SJCRH30 (cell line): ENCODE results near the gene HOTAIR. TPM values are rescaled to one million over a fixed set of nuclear protein-coding genes. Genes with fewer than 3 reads are reported as not detected.

Source experiments
- DNase-seq, 2 experiments: peaks; one replicate each; pipeline ENCODE4 v3.0.0-alpha.2; 2015 to 2020
- H3K27ac ChIP-seq: fragments of 250-450 bp; sonication (Bioruptor Pico); 2 replicates; pipeline ENCODE4 v1.5.1; 2020; ENCODE audit warnings: mild to moderate bottlenecking, moderate library complexity
- H3K27me3 ChIP-seq: fragments of 250-450 bp; sonication (Bioruptor Pico); 2 replicates; pipeline ENCODE4 v1.5.1; 2020; ENCODE audit warnings: mild to moderate bottlenecking, moderate library complexity
- H3K36me3 ChIP-seq: fragments of 250-450 bp; sonication (Bioruptor Pico); 2 replicates; pipeline ENCODE4 v1.5.1; 2020; ENCODE audit warnings: mild to moderate bottlenecking, moderate library complexity
- H3K4me1 ChIP-seq: fragments of 250-450 bp; sonication (Bioruptor Pico); 2 replicates; pipeline ENCODE4 v1.5.1; 2020; ENCODE audit warnings: mild to moderate bottlenecking, moderate library complexity
- H3K4me3 ChIP-seq: fragments of 250-450 bp; sonication (Bioruptor Pico); 2 replicates; pipeline ENCODE4 v1.5.1; 2020; ENCODE audit warnings: mild to moderate bottlenecking, moderate library complexity
- H3K9me3 ChIP-seq: fragments of 250-450 bp; sonication (Bioruptor Pico); replicated peaks from 2 replicates; pipeline ENCODE4 v1.5.1; 2020; ENCODE audit warnings: mild to moderate bottlenecking, moderate library complexity
- total RNA-seq: library from RNA; depleted of rRNA; stranded (reverse); fragments of >200 nt; shearing (Covaris generic); gene quantifications from 2 replicates; pipeline ENCODE4 v1.2.3, GENCODE V29; 2014

The HOTAIR gene
- total RNA-seq, 1 experiment from 2014 or later, result 1.5 TPM

- H3K27ac ChIP-seq, result no peak overlapping the region
- no peaks in the 10 kb centered on the region for H3K36me3 ChIP-seq
- H3K27me3 ChIP-seq, result peaks cover 39% of the 10 kb centered on the region
- H3K9me3 ChIP-seq, result no peaks in the 10 kb centered on the region
- no peak for DNase-seq
- H3K4me3 ChIP-seq, result no peak overlapping the region
- no peaks in the 10 kb centered on the region for H3K4me1 ChIP-seq
These were observed 30.7 kb upstream of the HOTAIR start for GRCh38 chr12:54005531-54005852.

GRCh38 chr12:54004841-54005530 is 30.2 kb upstream of the HOTAIR start:
- Histone ChIP-seq H3K27ac (no peak overlapping the region), H3K36me3 (no peaks in the 10 kb centered on the region), H3K4me1 (no peaks in the 10 kb centered on the region), H3K4me3 (no peak overlapping the region), H3K9me3 (no peaks in the 10 kb centered on the region), H3K27me3 (peaks cover 34% of the 10 kb centered on the region)
- no peak for DNase-seq

GRCh38 chr12:54004063-54004840 is 29.5 kb upstream of the HOTAIR start:
- Histone ChIP-seq H3K4me1 (no peaks in the 10 kb centered on the region), H3K9me3 (no peaks in the 10 kb centered on the region), H3K4me3 (no peak overlapping the region), H3K36me3 (no peaks in the 10 kb centered on the region), H3K27ac (no peak overlapping the region), H3K27me3 (peaks cover 26% of the 10 kb centered on the region)
- no peak for DNase-seq

- H3K9me3 ChIP-seq, result no peaks in the 10 kb centered on the region
- H3K27ac ChIP-seq, result no peak overlapping the region
- no peak overlapping the region for H3K4me3 ChIP-seq
- no peaks in the 10 kb centered on the region for H3K4me1 ChIP-seq
- DNase-seq, result no peak
- H3K36me3 ChIP-seq, result no peaks in the 10 kb centered on the region
- H3K27me3 ChIP-seq, result peaks cover 24% of the 10 kb centered on the region
These were observed 28.9 kb upstream of the HOTAIR start for GRCh38 chr12:54003625-54004024.

GRCh38 chr12:54002915-54003389 is 28.2 kb upstream of the HOTAIR start:
- peaks cover 19% of the 10 kb centered on the region for H3K27me3 ChIP-seq

GRCh38 chr12:54002278-54002914 is 27.6 kb upstream of the HOTAIR start:
- DNase-seq, result no peak
- H3K4me1 ChIP-seq, result no peaks in the 10 kb centered on the region

More at GRCh38 chr12:54002915-54003389, 28.2 kb upstream of the HOTAIR start:
- no peak overlapping the region for H3K4me3 ChIP-seq
- no peaks in the 10 kb centered on the region for H3K9me3 ChIP-seq
- no peak overlapping the region for H3K27ac ChIP-seq
- DNase-seq, result no peak
- no peaks in the 10 kb centered on the region for H3K4me1 ChIP-seq
- H3K36me3 ChIP-seq, result no peaks in the 10 kb centered on the region

GRCh38 chr12:54001283-54002187 is 26.8 kb upstream of the HOTAIR start:
- H3K27me3 ChIP-seq, result peaks cover 5% of the 10 kb centered on the region
- DNase-seq, result no peak
- no peak overlapping the region for H3K27ac ChIP-seq
- H3K9me3 ChIP-seq, result no peaks in the 10 kb centered on the region
- peak overlapping the region; percentile 73; the same call in 1 of the 2 replicates for H3K4me3 ChIP-seq
- no peaks in the 10 kb centered on the region for H3K36me3 ChIP-seq
- no peaks in the 10 kb centered on the region for H3K4me1 ChIP-seq

More at GRCh38 chr12:54002278-54002914, 27.6 kb upstream of the HOTAIR start:
- Histone ChIP-seq H3K4me3 (no peak overlapping the region), H3K27me3 (peaks cover 14% of the 10 kb centered on the region), H3K27ac (no peak overlapping the region), H3K36me3 (no peaks in the 10 kb centered on the region), H3K9me3 (no peaks in the 10 kb centered on the region)

GRCh38 chr12:54000116-54001114 is 25.7 kb upstream of the HOTAIR start, which contains the start of gene HOXC9:
HOXC9 (plus strand) TSS chr12:54000161; CDS start chr12:54000189, 28 bp downstream.
- no peaks in the 10 kb centered on the region for H3K27me3 ChIP-seq
- H3K36me3 ChIP-seq, result no peaks in the 10 kb centered on the region
- H3K9me3 ChIP-seq, result no peaks in the 10 kb centered on the region
- peak within 1 kb of the TSS; percentile 73 for H3K4me3 ChIP-seq
- DNase-seq, result peak in 1 of 2 experiments; percentile 43
- H3K27ac ChIP-seq, result peak within 1 kb of the TSS; percentile 62
- H3K4me1 ChIP-seq, result no peaks in the 10 kb centered on the region

GRCh38 chr12:53999559-54000115 is 24.9 kb upstream of the HOTAIR start:
- Histone ChIP-seq H3K4me1 (no peaks in the 10 kb centered on the region), H3K9me3 (no peaks in the 10 kb centered on the region), H3K4me3 (peak overlapping the region; percentile 73), H3K27me3 (no peaks in the 10 kb centered on the region), H3K36me3 (no peaks in the 10 kb centered on the region), H3K27ac (peak overlapping the region; percentile 62)
- DNase-seq, result peak; percentile 75 to 79

- no peaks in the 10 kb centered on the region for H3K36me3 ChIP-seq
- no peaks in the 10 kb centered on the region for H3K9me3 ChIP-seq
- H3K4me1 ChIP-seq, result no peaks in the 10 kb centered on the region
- DNase-seq, result no peak
- no peak overlapping the region for H3K27ac ChIP-seq
- H3K4me3 ChIP-seq, result no peak overlapping the region
- H3K27me3 ChIP-seq, result no peaks in the 10 kb centered on the region
These were observed 24.1 kb upstream of the HOTAIR start for GRCh38 chr12:53998900-53999236.

- H3K9me3 ChIP-seq, result no peaks in the 10 kb centered on the region
- no peak overlapping the region for H3K27ac ChIP-seq
- H3K4me3 ChIP-seq, result no peak overlapping the region
- H3K4me1 ChIP-seq, result no peaks in the 10 kb centered on the region
- H3K36me3 ChIP-seq, result no peaks in the 10 kb centered on the region
- no peaks in the 10 kb centered on the region for H3K27me3 ChIP-seq
- DNase-seq, result no peak
These were observed 23.6 kb upstream of the HOTAIR start for GRCh38 chr12:53998110-53998899.

- H3K9me3 ChIP-seq, result no peaks in the 10 kb centered on the region
- H3K27ac ChIP-seq, result no peak overlapping the region
- no peaks in the 10 kb centered on the region; the same call in 1 of the 2 replicates for H3K27me3 ChIP-seq
- H3K4me1 ChIP-seq, result no peaks in the 10 kb centered on the region
- no peak for DNase-seq
- H3K4me3 ChIP-seq, result no peak overlapping the region
- H3K36me3 ChIP-seq, result no peaks in the 10 kb centered on the region
These were observed 22.7 kb upstream of the HOTAIR start for GRCh38 chr12:53997204-53998109.
